GM18505 (cell line): ENCODE measurements around the gene HINT2.

Experiments
- ATAC-seq: cut with Tn5 transposase; IDR thresholded peaks from one replicate; pipeline ENCODE4 v1.9.1; 2021; ENCODE audit not compliant: unreplicated experiment
- POLR2A ChIP-seq: IDR thresholded peaks from 4 replicates; pipeline ENCODE4 v1.6.1; 2011; ENCODE audit warnings: borderline replicate concordance; ENCODE audit not compliant: insufficient read depth, insufficient read length; ENCODE audit errors: extremely low read depth

HINT2 gene

GRCh38 chr9:35834260-35835215 lies 19.7 kb upstream of the HINT2 start:
- no peak for ATAC-seq
- TF ChIP-seq POLR2A = no peak

DNA sequence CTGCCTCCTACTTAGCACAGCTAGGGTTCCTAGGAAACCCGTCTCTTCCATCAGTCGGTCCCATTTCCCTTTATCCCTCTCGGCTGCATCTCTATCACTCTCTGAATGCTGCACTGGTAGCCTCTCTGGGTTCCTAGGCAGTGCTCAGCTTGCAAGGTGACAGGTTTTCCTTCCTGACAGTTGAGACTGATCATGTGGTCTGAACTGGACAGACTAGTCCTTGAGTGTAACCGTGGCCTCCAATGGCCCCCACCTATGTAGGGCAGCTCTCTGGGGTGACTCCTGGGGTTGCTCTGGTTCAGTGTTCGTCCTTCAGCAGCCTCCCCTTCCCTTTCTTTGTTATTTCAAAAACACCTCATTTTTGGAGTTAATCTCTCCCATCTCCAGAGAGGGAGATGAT lies 18.0 kb upstream of the HINT2 start:
- TF ChIP-seq POLR2A = no peak
- no peak for ATAC-seq

DNA sequence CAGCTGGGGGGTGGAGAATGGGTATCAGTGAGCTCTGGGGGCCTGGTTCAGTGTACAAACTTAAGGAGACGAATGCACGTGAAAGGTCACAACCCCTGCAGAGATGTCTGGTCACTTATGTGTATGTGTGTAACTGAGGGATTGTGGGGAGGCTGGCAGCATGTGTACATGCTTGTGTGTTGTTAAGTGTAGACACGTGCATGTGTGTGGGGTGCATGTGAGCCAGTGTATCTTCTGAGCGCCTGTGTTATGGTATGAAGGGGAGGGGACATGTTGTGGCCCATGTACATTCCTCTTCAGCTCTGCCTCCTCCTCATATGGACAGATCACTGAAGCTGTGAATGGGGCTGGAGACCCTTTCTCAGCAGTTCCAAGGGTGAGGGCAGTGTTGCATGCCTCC lies 16.2 kb upstream of the HINT2 start:
- ATAC-seq = no peak

DNA sequence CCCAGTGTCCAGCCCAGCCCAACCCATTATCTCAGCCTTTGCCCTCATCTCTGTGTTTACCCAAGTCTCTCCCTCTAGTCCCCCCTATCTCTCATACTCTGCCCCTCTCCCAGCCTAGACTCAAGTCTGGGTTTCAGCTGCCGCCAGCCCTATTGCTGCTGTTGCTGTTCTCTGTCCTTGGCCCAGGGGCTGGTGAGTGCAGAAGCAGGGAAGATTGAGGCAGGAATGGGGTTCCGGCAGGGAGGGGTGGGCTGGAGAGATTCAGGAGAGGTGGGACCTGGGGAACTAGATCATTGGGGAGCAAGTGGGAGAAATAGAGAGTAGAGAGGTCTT lies 14.9 kb upstream of the HINT2 start:
- ATAC-seq = no peak
- TF ChIP-seq POLR2A = no peak

More for the DNA sequence above, 16.2 kb upstream of the HINT2 start:
- no peak for TF ChIP-seq POLR2A

GRCh38 chr9:35829084-35829763 lies 14.4 kb upstream of the HINT2 start, which contains the start of gene TMEM8B:
TMEM8B (plus strand) TSS chr9:35829228; CDS start chr9:35829448, 220 bp downstream.
- peak; percentile 7 for TF ChIP-seq POLR2A
- ATAC-seq = peak; percentile 62

DNA sequence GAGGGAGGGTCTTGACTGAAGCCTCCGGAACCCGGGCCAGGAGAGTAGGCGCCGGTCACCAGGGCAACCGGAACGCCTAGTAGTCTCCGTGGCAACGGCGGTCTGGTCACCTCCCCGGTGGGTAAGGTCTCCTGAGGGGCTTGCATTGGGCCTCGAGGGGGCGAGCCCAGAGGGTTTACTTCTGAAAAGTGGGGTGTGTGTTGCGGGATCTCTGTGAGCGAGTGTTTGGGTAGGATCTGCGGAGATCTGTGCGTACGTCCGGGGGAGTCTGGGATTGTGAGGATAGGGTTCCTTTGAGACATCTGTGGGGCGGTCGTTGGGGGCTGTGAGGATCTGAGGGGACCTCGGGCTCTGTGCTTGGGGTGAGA lies 13.9 kb upstream of the HINT2 start, which contains the start of gene FAM221B:
Gene FAM221B (minus strand): TSS at position 17 of the 368 bp plus-strand sequence. CDS start 2,571 bp downstream, outside the sequence.
- ATAC-seq = no peak
- no peak for TF ChIP-seq POLR2A

DNA sequence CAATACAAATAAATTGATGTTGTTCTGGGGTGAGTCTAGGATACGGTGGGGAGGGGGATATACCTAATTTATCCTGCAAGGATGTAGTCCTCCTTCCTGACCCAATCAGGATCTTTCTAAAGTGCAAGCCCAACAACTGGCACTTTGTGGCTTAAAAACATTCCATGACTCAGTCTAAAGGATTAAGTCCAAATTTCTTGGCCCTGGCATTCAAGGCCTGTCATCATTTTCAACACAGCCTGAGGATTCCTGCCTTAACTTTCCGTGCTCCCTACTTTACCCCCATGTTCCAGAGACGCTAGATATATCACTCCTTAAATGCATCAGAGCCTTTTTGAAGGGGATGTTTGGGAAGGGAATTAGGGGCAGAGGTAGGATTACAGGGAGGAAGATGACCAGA lies 12.6 kb upstream of the HINT2 start:
- ATAC-seq = no peak
- no peak for TF ChIP-seq POLR2A

DNA sequence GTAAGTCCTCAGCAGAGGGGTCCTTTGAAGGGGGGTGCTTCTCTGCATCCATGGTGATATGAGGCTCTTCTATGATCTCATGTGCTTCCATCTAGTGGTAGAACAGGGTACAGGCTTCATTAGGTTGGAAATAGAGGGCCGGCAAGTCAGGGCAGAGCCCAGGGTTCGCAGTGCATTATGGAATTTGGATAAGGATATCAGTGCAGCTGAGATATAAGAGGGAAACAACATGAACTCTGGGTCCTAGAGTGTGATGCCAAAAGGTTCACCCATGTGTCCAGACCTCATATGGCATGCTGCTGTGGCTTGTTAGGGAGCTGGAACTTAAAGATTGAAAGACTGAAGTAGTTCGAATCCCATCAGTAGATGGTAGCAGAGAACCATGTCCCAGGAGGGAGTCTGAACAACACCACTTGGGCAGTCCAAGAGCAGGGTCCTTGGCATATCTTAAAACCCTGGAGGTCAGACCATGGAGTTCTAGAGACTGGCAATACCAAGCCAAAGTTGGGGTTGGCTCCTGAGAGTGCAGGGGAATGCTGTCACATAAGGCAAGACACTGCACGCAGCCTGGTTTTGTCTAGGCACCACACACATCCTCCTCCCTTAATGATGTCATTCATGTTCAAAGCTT lies 11.3 kb upstream of the HINT2 start:
- TF ChIP-seq POLR2A = no peak
- ATAC-seq = peak; percentile 41

GRCh38 chr9:35822926-35823325 lies 8.1 kb upstream of the HINT2 start:
- no peak for TF ChIP-seq POLR2A
- no peak for ATAC-seq

DNA sequence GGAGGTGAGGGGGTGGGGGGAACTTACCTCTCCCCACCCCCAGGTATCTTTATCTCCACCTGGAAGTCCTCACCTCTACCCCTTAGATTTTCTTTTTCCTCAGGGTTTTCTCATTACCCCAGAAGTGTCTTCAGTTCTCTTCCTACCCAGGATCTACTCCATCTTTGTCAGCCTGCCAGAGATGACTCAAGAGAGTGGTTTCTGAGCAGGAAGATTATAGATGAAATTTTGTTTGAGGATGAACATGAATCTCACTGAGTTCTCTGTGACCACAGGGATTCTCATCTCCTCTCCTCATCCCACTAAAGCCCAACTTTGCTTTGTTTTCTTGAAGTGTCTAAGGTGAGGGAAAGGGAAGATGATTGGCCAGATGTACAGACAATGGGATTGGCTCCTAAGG lies 5.2 kb upstream of the HINT2 start:
- ATAC-seq = no peak
- no peak for TF ChIP-seq POLR2A

GRCh38 chr9:35818341-35818740 lies 3.5 kb upstream of the HINT2 start:
- TF ChIP-seq POLR2A = no peak
- ATAC-seq = no peak

- no peak for TF ChIP-seq POLR2A
- ATAC-seq = no peak
Measured at GRCh38 chr9:35816708-35817107, 1.9 kb upstream of the HINT2 start.

DNA sequence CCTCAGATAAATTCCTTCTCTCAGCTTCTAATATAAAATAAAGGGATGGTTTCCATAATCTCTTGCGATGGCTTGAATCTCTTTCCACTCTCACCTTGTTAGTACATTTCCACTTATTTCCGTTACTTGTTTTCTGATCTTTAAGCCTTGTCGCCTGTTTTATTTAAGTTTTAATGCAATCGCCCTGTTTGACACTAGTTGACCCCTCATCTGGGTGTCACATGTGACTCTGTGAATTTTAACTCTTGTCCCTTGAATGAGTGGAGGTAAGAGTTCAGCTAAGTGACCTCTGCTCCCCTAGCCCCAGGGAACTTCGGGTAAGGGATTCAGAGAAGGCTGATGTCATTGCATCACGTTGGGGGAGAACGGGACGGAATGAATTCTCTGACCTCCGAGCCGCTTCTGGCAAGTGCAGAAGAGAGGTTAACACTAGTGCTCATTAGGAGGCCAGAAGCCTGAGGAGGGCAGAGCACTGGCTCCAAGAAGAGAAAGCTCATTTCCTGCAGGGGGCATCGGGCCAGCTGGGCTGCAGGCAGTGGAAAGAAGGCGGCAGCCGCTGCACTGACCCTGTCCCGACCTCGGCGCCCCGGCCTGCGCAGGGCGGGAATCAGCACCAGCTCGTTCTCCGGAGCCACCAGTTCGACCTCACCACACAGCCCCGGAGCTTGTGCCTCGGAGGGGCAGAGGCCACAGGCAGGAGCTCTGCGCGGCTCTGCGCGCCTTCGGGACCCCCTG lies 569 bp downstream of the HINT2 start:
- peak; percentile 17 for ATAC-seq
- TF ChIP-seq POLR2A = no peak

DNA sequence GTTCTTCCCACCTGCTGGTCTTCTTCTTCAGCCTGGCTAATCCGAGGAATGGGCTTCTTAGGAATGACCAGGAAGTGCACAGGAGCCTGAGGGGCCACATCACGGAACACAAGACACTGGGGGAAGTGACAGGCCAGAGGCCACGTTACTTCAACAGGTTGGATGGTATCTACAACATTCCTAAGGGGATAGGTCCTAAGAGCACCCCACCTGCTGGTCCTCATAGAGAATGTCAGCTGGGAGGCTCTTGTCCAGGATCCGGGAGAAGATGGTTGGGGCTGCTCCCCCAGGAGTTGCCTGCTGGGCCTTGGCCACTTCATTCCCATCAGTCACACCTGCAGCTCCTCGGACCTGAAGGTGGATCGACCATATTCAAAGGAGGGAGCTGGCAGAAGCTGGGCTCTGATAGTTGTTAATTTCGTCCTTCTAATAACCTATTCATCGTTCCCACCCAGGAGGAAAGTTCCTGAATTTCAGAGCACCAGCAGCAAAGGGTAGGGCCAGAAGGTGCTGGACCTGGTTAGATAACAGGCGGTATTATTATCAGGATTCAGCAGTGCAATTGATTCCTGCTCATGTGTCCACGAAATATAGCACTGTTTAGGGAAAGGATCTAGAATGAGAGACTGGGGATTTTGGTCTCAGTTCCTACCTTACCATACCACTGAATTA lies 1.3 kb downstream of the HINT2 start:
- ATAC-seq = no peak
- no peak for TF ChIP-seq POLR2A
